ENCODE data around the gene EVL. TPM values are rescaled to one million over a fixed set of nuclear protein-coding genes. Genes with fewer than 3 reads are reported as not detected.

EVL gene
- polyA plus RNA-seq, 2 of the 4 experiments (the other 2 are of a cell fraction): 14.8 to 32.9 TPM

DNA sequence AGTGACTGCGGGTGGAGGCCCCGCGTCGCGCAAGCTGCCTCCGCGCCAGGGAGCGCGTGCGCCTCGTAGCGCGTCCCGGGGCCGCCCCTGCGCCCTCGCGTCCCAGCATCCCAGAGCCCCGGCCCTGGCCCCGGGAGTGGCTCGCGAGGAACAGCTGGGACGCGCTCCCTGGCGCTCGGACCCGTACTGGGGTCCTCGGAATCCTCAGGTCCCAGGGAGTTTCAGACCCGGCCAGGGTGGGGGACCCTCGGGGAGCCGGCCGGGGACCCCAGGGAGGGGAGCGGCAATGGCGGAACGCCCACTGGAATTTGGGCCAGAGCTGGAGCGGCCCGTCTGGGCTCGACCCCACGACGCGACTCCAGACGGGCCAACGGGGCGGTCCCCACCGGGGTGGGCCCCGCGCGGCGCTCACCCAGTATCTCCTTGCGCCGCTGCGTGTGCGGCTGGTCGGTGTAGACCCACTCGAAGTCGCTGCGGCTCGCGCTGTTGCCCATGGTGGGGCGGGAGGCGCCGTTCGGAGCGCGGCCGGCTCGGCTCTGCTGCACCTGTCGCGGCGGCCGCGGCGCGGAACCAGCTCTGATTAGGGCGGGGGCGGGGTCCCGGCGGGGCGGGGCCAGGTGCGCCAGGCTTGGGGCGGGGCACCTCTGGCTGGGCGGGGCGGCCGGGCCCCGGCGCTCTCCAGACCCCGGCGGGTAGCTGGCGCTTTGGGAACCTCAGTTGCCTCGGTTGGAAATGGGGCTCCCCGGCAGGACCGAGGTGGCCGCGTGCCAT is 94.1 kb downstream of the EVL start, which contains the start of gene DEGS2:
DEGS2 (minus strand) TSS at position 552 of the 771 bp plus-strand sequence; CDS start at position 494, 58 bp downstream.
- TF ChIP-seq MAFK (IDR thresholded peaks at IDR 0.05; ENCODE audit: partially characterized antibody) (no peak), RNF2 (IDR thresholded peaks at IDR 0.05; ENCODE audit: borderline replicate concordance, low read depth) (no peak), JUNB (IDR thresholded peaks at IDR 0.05) (no peak), NFE2L2 (conservative IDR thresholded peaks at IDR 0.05; ENCODE audit: low read length) (no peak), NPAS2 (CRISPR knock-in tag; IDR thresholded peaks at IDR 0.05; ENCODE audit: borderline replicate concordance) (no peak), ZSCAN20 (CRISPR knock-in tag; IDR thresholded peaks at IDR 0.05) (no peak)
- TF ChIP-seq, protein P1, sequence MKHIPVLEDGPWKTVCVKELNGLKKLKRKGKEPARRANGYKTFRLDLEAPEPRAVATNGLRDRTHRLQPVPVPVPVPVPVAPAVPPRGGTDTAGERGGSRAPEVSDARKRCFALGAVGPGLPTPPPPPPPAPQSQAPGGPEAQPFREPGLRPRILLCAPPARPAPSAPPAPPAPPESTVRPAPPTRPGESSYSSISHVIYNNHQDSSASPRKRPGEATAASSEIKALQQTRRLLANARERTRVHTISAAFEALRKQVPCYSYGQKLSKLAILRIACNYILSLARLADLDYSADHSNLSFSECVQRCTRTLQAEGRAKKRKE (CRISPR knock-in tag; IDR thresholded peaks at IDR 0.05; ENCODE audit: low read depth): no peak
- TF ChIP-seq, protein P2, sequence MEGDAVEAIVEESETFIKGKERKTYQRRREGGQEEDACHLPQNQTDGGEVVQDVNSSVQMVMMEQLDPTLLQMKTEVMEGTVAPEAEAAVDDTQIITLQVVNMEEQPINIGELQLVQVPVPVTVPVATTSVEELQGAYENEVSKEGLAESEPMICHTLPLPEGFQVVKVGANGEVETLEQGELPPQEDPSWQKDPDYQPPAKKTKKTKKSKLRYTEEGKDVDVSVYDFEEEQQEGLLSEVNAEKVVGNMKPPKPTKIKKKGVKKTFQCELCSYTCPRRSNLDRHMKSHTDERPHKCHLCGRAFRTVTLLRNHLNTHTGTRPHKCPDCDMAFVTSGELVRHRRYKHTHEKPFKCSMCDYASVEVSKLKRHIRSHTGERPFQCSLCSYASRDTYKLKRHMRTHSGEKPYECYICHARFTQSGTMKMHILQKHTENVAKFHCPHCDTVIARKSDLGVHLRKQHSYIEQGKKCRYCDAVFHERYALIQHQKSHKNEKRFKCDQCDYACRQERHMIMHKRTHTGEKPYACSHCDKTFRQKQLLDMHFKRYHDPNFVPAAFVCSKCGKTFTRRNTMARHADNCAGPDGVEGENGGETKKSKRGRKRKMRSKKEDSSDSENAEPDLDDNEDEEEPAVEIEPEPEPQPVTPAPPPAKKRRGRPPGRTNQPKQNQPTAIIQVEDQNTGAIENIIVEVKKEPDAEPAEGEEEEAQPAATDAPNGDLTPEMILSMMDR (IDR thresholded peaks at IDR 0.05): no peak
- Histone ChIP-seq H3K27ac (peak within 1 kb of the TSS; percentile 20 to 55; a peak in 4 of 6 replicates), H3K4me3 (peak within 1 kb of the TSS; percentile 53), H3K9me3 (peaks cover 12% of the 10 kb centered on the region), H3K4me2 (peak within 1 kb of the TSS; percentile 90), H3K4me1 (peaks cover 20% of the 10 kb centered on the region)
- POLR2A ChIA-PET: interaction anchor here (0.5 to 0.6 kb wide), 2 partner anchors 259 to 283 kb away, joined by 3 to 4 read pairs; no protein-coding TSS in a partner anchor
- WGBS (ENCODE audit: missing lambda C conversion rate): 62% methylated on average over 19 of the region's 94 CpGs
- CTCF ChIA-PET: interaction anchor here (2.1 to 2.7 kb wide), 3 partner anchors 14 to 177 kb away, joined by 5 to 13 read pairs (median 9); no protein-coding TSS in a partner anchor
- FAIRE-seq (no peak), DNase-seq (ENCODE audit: low read depth in 1 of 2, low spot score in 1 of 2) (peak; percentile 23 to 46), ATAC-seq (peak; percentile 66 to 77)

DNA sequence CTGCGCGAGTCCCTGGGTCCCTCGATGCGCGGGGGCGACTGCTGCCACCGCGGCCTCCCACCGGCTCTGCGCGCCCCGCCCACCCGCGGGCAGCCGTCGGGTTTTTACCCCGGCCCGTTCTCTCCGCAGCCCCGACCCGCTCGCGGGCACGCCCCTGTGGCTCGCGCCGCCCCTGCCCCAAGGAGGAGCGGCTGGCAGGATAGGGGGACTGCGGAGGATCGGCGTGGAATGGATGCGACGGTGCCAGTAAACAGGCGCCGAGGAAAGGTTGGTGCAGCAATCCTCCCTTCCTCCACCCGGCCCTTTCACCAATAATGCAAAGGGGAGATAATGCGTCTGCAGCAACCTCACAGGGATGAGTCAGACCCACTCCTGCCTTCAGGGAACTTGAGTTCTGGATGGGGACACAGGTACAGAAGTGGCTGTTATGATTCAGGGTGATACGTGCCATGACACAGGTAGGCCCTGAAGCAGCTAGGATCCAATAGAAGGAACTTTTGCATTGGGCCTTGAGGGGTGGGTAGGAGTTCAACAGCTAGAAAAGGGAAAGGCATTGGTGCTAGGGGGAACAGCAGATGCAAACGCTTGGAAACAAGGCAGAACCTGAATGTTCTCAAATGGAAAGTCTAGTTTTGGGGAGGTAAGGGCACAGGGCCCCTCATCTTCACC is 94.8 kb downstream of the EVL start:
- 48% methylated on average over 20 of the region's 39 CpGs for WGBS (ENCODE audit: missing lambda C conversion rate)

More for the DNA sequence above, 94.8 kb downstream of the EVL start:
- no peak for TF ChIP-seq SREBF2 (IDR thresholded peaks at IDR 0.05)
- no peak for TF ChIP-seq MAZ (IDR thresholded peaks at IDR 0.05; ENCODE audit: borderline replicate concordance, low read depth, low read length)
- no peak for TF ChIP-seq ZSCAN20 (CRISPR knock-in tag; IDR thresholded peaks at IDR 0.05)
- no peak for TF ChIP-seq RFX5 (IDR thresholded peaks at IDR 0.05)
- no peak for TF ChIP-seq MAFK (IDR thresholded peaks at IDR 0.05; ENCODE audit: partially characterized antibody)
- no peak for TF ChIP-seq ZNF302 (CRISPR knock-in tag; IDR thresholded peaks at IDR 0.05)
- no peak for TF ChIP-seq JUNB (IDR thresholded peaks at IDR 0.05)
- TF ChIP-seq CBX8 (IDR thresholded peaks at IDR 0.05): no peak
- no peak for TF ChIP-seq CHD4 (IDR thresholded peaks at IDR 0.05; ENCODE audit: borderline replicate concordance)
- TF ChIP-seq, protein P3, sequence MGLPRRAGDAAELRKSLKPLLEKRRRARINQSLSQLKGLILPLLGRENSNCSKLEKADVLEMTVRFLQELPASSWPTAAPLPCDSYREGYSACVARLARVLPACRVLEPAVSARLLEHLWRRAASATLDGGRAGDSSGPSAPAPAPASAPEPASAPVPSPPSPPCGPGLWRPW (IDR thresholded peaks at IDR 0.05): no peak
- TF ChIP-seq MYC (IDR thresholded peaks at IDR 0.05; ENCODE audit: borderline replicate concordance, low read length): no peak
- no peak for TF ChIP-seq FOXS1 (CRISPR knock-in tag; IDR thresholded peaks at IDR 0.05)
- TF ChIP-seq JUN (IDR thresholded peaks at IDR 0.05): no peak
- no peak for TF ChIP-seq NR3C1 (IDR thresholded peaks at IDR 0.05)
- TF ChIP-seq, protein P4, sequence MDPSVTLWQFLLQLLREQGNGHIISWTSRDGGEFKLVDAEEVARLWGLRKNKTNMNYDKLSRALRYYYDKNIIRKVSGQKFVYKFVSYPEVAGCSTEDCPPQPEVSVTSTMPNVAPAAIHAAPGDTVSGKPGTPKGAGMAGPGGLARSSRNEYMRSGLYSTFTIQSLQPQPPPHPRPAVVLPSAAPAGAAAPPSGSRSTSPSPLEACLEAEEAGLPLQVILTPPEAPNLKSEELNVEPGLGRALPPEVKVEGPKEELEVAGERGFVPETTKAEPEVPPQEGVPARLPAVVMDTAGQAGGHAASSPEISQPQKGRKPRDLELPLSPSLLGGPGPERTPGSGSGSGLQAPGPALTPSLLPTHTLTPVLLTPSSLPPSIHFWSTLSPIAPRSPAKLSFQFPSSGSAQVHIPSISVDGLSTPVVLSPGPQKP (IDR thresholded peaks at IDR 0.05; ENCODE audit: low read depth, low read length): no peak
- TF ChIP-seq TP53 (CRISPR knock-in tag; IDR thresholded peaks at IDR 0.05): no peak
- TF ChIP-seq KDM1A (IDR thresholded peaks at IDR 0.05; ENCODE audit: low read depth): no peak
- TF ChIP-seq HDAC2 (IDR thresholded peaks at IDR 0.05): no peak
- no peak for FAIRE-seq
- Histone ChIP-seq H3K27ac (peak overlapping the region; percentile 20 to 55; a peak in 4 of 6 replicates), H3K4me3 (peak overlapping the region; percentile 53), H3K4me1 (peaks cover 20% of the 10 kb centered on the region), H3K9me3 (peaks cover 4% of the 10 kb centered on the region), H3K4me2 (peak overlapping the region; percentile 90)
- ChIA-PET POLR2A (interaction anchor here (0.6 kb wide), 1 partner anchor 260 kb away, joined by 4 read pairs; no protein-coding TSS in a partner anchor), CTCF (interaction anchor here (2.1 to 2.7 kb wide), 3 partner anchors 14 to 177 kb away, joined by 5 to 13 read pairs (median 9); no protein-coding TSS in a partner anchor)
- no peak for DNase-seq (ENCODE audit: low read depth in 1 of 2, low spot score in 1 of 2)
- ATAC-seq: peak; percentile 32; a peak in 5 of 6 replicates
